ENCODE measurements around the gene CMBL.

CMBL gene

DNA sequence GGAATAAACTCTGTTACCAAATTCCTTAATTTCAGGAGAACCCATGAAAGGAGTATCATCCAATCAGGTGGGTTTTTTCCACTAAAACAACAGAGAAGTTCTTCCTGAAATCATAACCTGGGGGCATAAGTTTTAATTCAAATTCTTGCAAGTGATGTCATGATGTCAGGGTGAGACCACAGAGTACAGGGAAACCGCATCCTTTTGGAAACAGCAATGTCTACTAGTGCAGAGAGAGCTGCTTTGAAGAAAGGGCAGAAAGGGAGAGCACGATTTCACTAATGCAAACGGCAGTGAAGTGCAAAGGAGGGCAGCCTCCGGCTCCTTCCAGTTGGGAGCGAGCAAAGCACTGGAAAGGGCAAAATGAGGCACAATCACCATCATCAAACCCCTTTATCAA is 20.6 kb upstream of the CMBL start:
- DNase-seq (ENCODE audit: extremely low spot score) = no peak
- POLR2A ChIA-PET = no interaction called here
- TF ChIP-seq, protein P1, sequence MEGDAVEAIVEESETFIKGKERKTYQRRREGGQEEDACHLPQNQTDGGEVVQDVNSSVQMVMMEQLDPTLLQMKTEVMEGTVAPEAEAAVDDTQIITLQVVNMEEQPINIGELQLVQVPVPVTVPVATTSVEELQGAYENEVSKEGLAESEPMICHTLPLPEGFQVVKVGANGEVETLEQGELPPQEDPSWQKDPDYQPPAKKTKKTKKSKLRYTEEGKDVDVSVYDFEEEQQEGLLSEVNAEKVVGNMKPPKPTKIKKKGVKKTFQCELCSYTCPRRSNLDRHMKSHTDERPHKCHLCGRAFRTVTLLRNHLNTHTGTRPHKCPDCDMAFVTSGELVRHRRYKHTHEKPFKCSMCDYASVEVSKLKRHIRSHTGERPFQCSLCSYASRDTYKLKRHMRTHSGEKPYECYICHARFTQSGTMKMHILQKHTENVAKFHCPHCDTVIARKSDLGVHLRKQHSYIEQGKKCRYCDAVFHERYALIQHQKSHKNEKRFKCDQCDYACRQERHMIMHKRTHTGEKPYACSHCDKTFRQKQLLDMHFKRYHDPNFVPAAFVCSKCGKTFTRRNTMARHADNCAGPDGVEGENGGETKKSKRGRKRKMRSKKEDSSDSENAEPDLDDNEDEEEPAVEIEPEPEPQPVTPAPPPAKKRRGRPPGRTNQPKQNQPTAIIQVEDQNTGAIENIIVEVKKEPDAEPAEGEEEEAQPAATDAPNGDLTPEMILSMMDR (IDR thresholded peaks at IDR 0.05; ENCODE audit: control extremely low read depth, extremely low read depth, low read depth, missing control alignments) = no peak

DNA sequence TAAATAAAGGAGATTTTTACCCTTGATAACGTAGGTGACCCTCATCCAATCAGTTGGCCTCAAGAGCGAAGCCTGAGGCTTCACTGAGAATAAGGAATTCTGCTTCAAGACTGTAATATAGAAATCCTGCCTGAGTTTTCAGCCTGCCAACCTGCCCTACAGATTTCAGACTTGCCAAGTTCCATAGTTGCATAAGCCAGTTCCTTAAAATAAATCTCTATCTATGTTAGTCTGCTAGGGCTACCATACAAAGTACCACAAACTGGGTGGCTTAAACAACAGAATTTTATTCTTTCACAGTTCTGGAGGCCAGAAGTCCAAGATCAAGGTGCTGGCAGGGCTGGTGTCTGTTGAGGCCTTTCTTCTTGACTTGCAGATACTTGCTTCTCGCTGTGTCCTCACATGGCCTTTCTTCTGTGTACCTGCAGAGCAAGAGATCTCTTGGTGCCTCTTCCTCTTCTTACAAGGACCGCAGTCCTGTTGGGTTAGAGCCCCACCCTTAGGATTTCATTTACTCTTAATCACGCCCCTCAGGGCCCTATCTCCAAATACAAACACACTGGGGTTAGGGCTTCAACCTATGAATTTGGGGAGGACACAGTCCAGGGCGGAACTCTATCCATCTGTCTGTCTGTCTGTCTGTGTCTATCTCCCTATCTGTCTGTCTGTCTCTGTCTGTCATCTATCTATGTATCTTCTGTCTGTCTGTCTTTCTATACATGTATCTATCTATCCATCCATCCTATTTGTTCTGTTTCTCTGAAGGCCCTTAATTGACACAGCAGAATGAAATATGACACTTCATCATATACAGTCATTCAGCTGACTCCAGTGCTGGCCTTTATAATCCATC is 17.0 kb upstream of the CMBL start:
- ChIA-PET POLR2A (no interaction called here), CTCF (interaction anchor here (1.7 to 2.0 kb wide), 2 partner anchors 18 to 41 kb away, joined by 4 to 5 read pairs; no protein-coding TSS in a partner anchor)
- no peak for DNase-seq (ENCODE audit: extremely low spot score)
- TF ChIP-seq, protein P1 (IDR thresholded peaks at IDR 0.05; ENCODE audit: control extremely low read depth, extremely low read depth, low read depth, missing control alignments) = no peak

More for the DNA sequence above, 20.6 kb upstream of the CMBL start:
- CTCF ChIA-PET = interaction anchor here (1.4 kb wide), 1 partner anchor 9 kb away, joined by 3 read pairs; no protein-coding TSS in a partner anchor

DNA sequence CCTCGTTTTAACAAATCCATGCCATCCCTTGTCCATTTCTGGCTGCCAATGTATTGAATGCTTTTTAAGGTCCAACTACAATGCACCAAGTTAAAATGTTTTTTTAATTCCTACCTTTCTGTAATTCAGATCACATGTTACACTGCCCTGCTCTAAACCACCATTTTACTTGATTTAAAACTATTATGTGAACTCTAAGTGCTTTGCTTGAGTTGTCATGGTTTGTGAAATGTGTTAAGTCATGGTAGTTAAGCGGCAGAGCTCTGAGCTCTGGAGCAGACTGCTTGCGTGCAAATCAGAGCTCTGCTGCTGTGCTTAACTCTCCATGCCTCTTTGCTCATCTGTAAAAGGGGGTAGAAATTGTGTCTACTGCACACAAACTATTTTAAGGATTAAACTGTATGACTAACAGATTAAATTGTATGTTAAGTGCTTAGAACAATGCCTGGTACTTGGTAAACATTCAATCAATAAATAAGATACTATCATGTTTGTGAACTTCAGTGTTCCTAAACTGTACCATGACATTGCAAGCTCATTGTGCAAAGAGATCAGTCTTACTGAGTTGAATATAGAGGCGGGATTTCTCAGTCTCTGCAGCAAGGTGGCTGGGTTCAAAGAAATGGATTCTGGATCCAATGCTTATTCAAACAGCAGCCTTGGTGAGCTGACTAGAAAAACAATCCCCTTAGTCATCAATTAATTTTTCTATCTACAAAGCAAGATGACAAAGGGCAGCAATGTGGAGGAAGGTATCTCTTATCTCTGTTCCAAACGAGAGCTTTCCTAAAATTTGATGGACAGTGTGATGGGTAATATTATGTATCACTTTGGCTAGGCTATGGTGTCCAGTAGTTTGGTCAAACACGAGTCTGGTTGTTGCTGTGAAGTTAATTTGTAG is 16.1 kb upstream of the CMBL start:
- no peak for DNase-seq (ENCODE audit: extremely low spot score)
- TF ChIP-seq, protein P1 (IDR thresholded peaks at IDR 0.05; ENCODE audit: control extremely low read depth, extremely low read depth, low read depth, missing control alignments) = no peak
- POLR2A ChIA-PET = no interaction called here
- CTCF ChIA-PET = interaction anchor here (1.7 kb wide), 1 partner anchor 40 kb away, joined by 5 read pairs; no protein-coding TSS in a partner anchor

DNA sequence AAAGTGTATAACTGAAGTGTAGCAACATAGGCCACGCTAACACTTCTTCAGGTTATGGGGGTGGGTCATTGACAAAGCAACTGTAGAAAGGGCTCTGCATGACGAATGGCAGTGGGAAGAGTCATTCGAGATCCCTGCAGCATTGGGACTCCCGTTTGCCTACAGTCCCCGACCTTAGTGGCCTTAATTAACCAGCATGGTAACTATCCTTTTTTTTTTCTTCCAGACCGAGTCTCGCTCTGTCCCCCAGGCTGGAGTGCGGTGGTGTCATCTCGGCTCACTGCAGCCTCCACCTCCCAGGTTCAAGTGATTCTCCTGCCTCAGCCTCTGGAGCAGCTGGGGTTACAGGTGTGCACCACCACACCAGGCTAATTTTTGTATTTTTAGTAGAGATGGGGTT is 14.2 kb upstream of the CMBL start:
- POLR2A ChIA-PET = no interaction called here
- TF ChIP-seq, protein P1 (IDR thresholded peaks at IDR 0.05; ENCODE audit: control extremely low read depth, extremely low read depth, low read depth, missing control alignments) = no peak
- CTCF ChIA-PET = no interaction called here
- no peak for DNase-seq (ENCODE audit: extremely low spot score)

DNA sequence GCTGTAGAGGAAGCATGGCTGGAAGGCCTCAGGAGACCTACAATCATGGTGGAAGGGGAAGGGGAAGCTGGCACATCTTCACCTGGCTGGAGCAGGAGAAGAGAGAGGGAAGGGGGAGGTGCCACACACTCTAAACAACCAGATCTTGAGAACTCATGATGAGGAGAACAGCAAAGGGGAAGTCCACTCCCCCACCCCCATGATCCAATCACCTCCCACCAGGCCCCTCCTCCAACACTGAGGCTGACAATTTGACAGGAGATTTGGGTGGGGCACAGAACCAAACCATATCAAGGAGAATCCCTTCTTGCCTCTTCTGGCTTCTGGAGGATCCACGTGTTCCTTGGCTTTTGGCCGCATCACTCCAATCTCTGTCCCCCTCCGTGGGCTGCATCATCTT is 13.1 kb upstream of the CMBL start:
- POLR2A ChIA-PET = no interaction called here
- DNase-seq (ENCODE audit: extremely low spot score) = no peak
- CTCF ChIA-PET = no interaction called here
- TF ChIP-seq, protein P1 (IDR thresholded peaks at IDR 0.05; ENCODE audit: control extremely low read depth, extremely low read depth, low read depth, missing control alignments) = no peak

DNA sequence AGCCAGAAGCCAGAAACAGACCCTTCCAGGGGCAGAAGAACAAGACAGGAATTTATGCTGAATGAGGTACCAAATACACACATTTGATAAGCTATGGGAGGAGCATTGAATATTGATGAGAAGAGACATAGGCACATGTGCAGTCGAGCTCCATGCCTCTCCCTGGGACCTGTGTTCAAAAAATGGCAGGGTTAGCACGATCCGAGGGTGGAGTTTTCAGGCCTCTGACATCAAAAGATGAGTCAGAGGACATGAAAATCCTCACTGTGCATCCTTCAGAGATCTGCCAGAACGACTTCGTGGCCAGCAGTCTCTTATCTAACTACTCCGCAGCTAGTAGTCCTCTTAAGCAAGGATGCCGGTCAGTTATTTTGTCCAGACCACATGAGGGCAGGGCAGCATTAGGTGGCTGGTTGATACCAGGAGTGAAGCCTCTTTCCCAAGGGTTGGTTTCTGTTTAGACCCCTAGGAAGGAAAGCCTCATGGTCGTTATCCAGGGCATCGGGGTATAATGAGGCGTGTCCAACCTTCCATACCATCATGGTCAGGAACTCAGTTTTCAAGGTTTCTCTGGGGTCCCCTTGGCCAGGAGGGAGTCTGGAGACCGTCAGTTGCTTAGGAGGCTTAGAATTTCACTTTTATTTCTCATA is 11.6 kb upstream of the CMBL start:
- ChIA-PET CTCF (interaction anchor here (1.1 to 2.1 kb wide), 3 partner anchors 28 to 39 kb away, joined by 3 to 5 read pairs (median 4); no protein-coding TSS in a partner anchor), POLR2A (no interaction called here)
- DNase-seq (ENCODE audit: extremely low spot score) = no peak
- TF ChIP-seq, protein P1 (IDR thresholded peaks at IDR 0.05; ENCODE audit: control extremely low read depth, extremely low read depth, low read depth, missing control alignments) = no peak

Data from GM10248 (cell line).